Activated B cell treated with CpG ODN at 0.5 μM for 24 hours (primary cell): Measurements from ENCODE around the gene SH2D4B. TPM values are rescaled to one million over a fixed set of nuclear protein-coding genes. Genes with fewer than 3 reads are reported as not detected.

Source experiments
- ATAC-seq: fragments of 200-7000 bp; cut with Tn5 transposase; one replicate; pipeline ENCODE4 v1.10.0; 2021; ENCODE audit warnings: low read depth, mild to moderate bottlenecking, moderate library complexity
- CTCF ChIA-PET: fragments of 350-600 bp; sonication (Branson Sonifier 250); formaldehyde crosslinking; loops from one replicate; lab custom pipeline; 2021; ENCODE audit warnings: antibody characterized with exemption; lab: Charles Lee
- POLR2A ChIA-PET: fragments of 350-600 bp; sonication (Branson Sonifier 250); formaldehyde crosslinking; loops from one replicate; lab custom pipeline; 2021; ENCODE audit warnings: antibody characterized with exemption; lab: Charles Lee
- DNase-seq: peaks from one replicate; pipeline ENCODE4 v3.0.0; 2022
- H3K27ac Mint-ChIP-seq: one replicate; pipeline ENCODE4 v1.8.0; 2020; ENCODE audit warnings: mixed read lengths
- H3K27me3 Mint-ChIP-seq: one replicate; pipeline ENCODE4 v1.8.0; 2021; ENCODE audit warnings: mixed read lengths
- H3K36me3 Mint-ChIP-seq: one replicate; pipeline ENCODE4 v1.8.0; 2021; ENCODE audit warnings: low read depth, mixed read lengths
- H3K4me1 Mint-ChIP-seq: one replicate; pipeline ENCODE4 v1.8.0; 2021; ENCODE audit warnings: mixed read lengths
- H3K4me3 Mint-ChIP-seq: one replicate; pipeline ENCODE4 v1.8.0; 2020; ENCODE audit warnings: mild to moderate bottlenecking, mixed read lengths
- H3K9me3 Mint-ChIP-seq: one replicate; pipeline ENCODE4 v1.8.0; 2020; ENCODE audit warnings: mixed read lengths
- intact Hi-C: fragments of 100-400 bp; cut with micrococcal nuclease; formaldehyde crosslinking; loops from one replicate; pipeline ENCODE4 v1.15.1; 2024
- total RNA-seq: library from RNA; stranded (reverse); gene quantifications from 2 replicates; pipeline ENCODE4 v1.2.3, GENCODE V29; 2022
- TF ChIP-seq, protein P1 (sequence below): fragments of 200-600 bp; IDR thresholded peaks from one replicate; pipeline ENCODE4 v1.8.0; 2022; ENCODE audit warnings: antibody characterized with exemption, mild to moderate bottlenecking

SH2D4B gene
- total RNA-seq, 1 donor from 2014 or later = not detected

- Mint-ChIP-seq H3K36me3 (peaks cover 1% of the 10 kb centered on the region), H3K27ac (peak overlapping the region; percentile 89), H3K4me3 (peak overlapping the region; percentile 88), H3K9me3 (no peaks in the 10 kb centered on the region), H3K27me3 (no peaks in the 10 kb centered on the region), H3K4me1 (peaks cover 35% of the 10 kb centered on the region)
- TF ChIP-seq, protein P1, sequence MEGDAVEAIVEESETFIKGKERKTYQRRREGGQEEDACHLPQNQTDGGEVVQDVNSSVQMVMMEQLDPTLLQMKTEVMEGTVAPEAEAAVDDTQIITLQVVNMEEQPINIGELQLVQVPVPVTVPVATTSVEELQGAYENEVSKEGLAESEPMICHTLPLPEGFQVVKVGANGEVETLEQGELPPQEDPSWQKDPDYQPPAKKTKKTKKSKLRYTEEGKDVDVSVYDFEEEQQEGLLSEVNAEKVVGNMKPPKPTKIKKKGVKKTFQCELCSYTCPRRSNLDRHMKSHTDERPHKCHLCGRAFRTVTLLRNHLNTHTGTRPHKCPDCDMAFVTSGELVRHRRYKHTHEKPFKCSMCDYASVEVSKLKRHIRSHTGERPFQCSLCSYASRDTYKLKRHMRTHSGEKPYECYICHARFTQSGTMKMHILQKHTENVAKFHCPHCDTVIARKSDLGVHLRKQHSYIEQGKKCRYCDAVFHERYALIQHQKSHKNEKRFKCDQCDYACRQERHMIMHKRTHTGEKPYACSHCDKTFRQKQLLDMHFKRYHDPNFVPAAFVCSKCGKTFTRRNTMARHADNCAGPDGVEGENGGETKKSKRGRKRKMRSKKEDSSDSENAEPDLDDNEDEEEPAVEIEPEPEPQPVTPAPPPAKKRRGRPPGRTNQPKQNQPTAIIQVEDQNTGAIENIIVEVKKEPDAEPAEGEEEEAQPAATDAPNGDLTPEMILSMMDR = peak; percentile 38
- DNase-seq (peak; percentile 76), ATAC-seq (peak; percentile 89)
- ChIA-PET POLR2A (interaction anchor here (0.7 to 1.3 kb wide), 2 partner anchors 126 to 128 kb away, joined by 4 read pairs; no protein-coding TSS in a partner anchor), CTCF (interaction anchor here (0.8 to 1.8 kb wide), 5 partner anchors 30 to 389 kb away, joined by 3 to 6 read pairs (median 4); no protein-coding TSS in a partner anchor)
- intact Hi-C loops = loop anchor here (1.0 to 10.0 kb wide), 5 partner anchors 55 to 601 kb away; no protein-coding TSS in a partner anchor
Observed at GRCh38 chr10:80535671-80536360, 1.9 kb upstream of the SH2D4B start.

GRCh38 chr10:80536361-80536835, 1.3 kb upstream of the SH2D4B start:
- Mint-ChIP-seq H3K27me3 (no peaks in the 10 kb centered on the region), H3K27ac (peak overlapping the region; percentile 89), H3K9me3 (no peaks in the 10 kb centered on the region), H3K36me3 (peaks cover 1% of the 10 kb centered on the region), H3K4me1 (peaks cover 41% of the 10 kb centered on the region), H3K4me3 (peak overlapping the region; percentile 88)
- ChIA-PET CTCF (interaction anchor here (0.8 to 1.8 kb wide), 7 partner anchors 31 to 388 kb away, joined by 3 to 6 read pairs (median 3); no protein-coding TSS in a partner anchor), POLR2A (interaction anchor here (0.7 to 1.3 kb wide), 2 partner anchors 125 to 128 kb away, joined by 4 read pairs; no protein-coding TSS in a partner anchor)
- no peak for DNase-seq
- ATAC-seq = no peak
- TF ChIP-seq, protein P1 = no peak
- intact Hi-C loops = loop anchor here (1.0 to 10.0 kb wide), 4 partner anchors 63 to 602 kb away; no protein-coding TSS in a partner anchor

DNA sequence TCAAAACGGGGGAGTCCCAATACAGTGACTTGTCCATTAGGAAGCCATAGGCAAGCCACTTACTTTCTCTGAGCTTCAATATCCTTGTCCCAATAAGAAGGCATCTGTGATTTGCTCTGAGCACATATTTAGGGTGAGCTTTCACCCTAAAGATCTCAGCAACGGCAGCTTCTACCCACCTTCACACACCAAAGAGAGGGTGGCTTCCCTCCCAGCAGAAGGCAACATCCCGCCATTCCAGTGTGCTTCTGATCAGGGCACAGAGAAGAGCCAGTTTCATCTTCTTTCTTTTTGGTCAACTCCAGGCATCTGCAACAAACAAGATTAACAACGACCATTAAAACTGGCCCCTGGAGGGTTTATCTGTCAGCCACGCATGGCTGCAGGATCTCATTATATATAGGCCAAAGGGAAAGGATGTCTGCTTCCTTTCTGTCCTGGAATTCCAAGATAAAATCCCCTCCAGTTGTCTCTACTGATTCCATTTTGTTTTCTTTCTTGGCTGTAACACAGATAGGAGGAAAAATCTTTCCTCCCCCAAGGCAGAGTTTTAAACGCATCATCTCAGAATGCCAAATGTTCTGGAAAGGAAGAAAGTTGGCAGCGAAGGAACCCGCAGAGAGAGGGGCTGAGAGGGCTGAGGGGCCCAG, 491 bp upstream of the SH2D4B start:
- Mint-ChIP-seq H3K9me3 (no peaks in the 10 kb centered on the region), H3K36me3 (peaks cover 1% of the 10 kb centered on the region), H3K4me1 (peaks cover 49% of the 10 kb centered on the region), H3K27ac (peak overlapping the region; percentile 4), H3K27me3 (no peaks in the 10 kb centered on the region), H3K4me3 (peak overlapping the region; percentile 54)
- ChIA-PET POLR2A (interaction anchor here (1.3 kb wide), 1 partner anchor 124 kb away, joined by 4 read pairs; no protein-coding TSS in a partner anchor), CTCF (interaction anchor here (0.8 to 1.8 kb wide), 7 partner anchors 32 to 387 kb away, joined by 3 to 6 read pairs (median 3); no protein-coding TSS in a partner anchor)
- DNase-seq (no peak), ATAC-seq (no peak)
- TF ChIP-seq, protein P1 = no peak
- intact Hi-C loops = loop anchor here (2.0 to 10.0 kb wide), 2 partner anchors 126 to 602 kb away; no protein-coding TSS in a partner anchor

- ChIA-PET CTCF (no interaction called here), POLR2A (interaction anchor here (0.6 kb wide), 1 partner anchor 1092 kb away, joined by 5 read pairs; no protein-coding TSS in a partner anchor)
- Mint-ChIP-seq H3K4me1 (peaks cover 53% of the 10 kb centered on the region), H3K36me3 (peaks cover 1% of the 10 kb centered on the region), H3K9me3 (no peaks in the 10 kb centered on the region), H3K27ac (no peak overlapping the region), H3K4me3 (no peak overlapping the region), H3K27me3 (no peaks in the 10 kb centered on the region)
- ATAC-seq (no peak), DNase-seq (no peak)
- intact Hi-C loops = loop anchor here (10.0 kb wide), 1 partner anchor 604 kb away; no protein-coding TSS in a partner anchor
- TF ChIP-seq, protein P1 = no peak
Observed at GRCh38 chr10:80538481-80539185, 931 bp downstream of the SH2D4B start.
